Middle frontal gyrus (tissue), 1 donor: Measurements from ENCODE around the gene AMBRA1.

Source experiments
- DNase-seq: peaks from one replicate; pipeline ENCODE4 v3.0.0-alpha.2; 2015; ENCODE audit warnings: low spot score; ENCODE audit errors: extremely low spot score

AMBRA1 gene

DNA sequence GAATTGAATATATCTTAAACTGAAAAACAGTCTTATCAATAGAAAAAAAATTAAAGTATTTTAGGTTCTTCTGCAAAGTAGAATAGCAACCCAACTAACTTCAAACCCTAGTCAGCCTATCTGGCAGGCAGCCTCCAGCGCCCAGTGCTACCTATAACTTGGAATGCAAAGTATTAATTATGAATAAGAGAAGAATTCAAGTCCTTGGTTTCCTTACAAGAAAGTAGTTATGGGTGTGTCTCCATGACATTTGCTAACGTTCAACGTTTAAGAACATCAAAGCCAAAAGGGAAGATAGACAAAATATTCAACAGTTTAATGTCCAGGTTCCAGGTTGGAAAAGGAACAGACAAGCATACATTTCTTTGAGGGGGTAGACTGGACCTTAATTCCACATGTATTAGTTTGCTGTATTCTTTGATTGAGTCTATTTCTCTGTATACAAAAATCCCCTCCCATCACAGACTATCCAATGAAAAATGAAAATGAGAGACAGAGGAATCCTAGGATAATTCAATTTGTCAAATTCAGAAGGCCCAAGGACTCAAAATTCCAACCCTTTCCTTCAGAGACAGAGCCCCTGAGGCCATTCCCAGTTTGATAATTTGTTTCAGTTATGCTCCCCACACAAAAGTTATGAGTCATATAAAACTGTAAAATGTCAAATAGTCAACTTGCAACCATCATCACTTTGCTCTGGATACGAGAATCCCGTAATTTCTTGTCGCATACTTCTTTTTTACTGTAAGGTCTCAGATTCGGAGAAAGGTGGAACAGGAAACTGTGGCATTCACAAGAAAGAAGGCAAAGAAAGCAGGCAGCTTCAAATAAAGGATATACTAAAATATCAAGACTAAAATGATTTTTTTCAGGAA lies 118.5 kb downstream of the AMBRA1 start:
- no peak for DNase-seq

- no peak for DNase-seq
Observed at GRCh38 chr11:46472662-46472994, 121.2 kb downstream of the AMBRA1 start.

- no peak for DNase-seq
Observed at GRCh38 chr11:46471943-46472661, 121.7 kb downstream of the AMBRA1 start.

DNA sequence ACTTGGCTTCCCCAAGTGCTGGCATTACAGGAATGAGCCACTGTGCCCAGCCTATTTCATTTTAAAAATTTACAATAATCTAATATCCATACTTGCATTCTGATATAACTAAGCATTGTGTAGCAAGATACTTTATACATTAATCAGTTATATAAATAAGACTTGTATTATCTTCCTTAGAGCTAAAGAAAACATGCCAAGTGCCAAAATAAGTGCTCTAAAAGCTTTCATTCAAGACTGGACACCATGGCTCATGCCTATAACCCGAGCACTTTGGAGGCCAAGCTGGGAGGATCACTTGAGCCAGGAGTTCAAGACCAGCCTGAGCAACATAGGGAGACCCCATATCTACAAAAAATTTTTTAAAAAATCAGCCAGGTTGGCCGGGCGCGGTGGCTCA lies 123.9 kb downstream of the AMBRA1 start:
- DNase-seq: no peak

GRCh38 chr11:46465683-46466082 lies 128.1 kb downstream of the AMBRA1 start:
- no peak for DNase-seq

DNA sequence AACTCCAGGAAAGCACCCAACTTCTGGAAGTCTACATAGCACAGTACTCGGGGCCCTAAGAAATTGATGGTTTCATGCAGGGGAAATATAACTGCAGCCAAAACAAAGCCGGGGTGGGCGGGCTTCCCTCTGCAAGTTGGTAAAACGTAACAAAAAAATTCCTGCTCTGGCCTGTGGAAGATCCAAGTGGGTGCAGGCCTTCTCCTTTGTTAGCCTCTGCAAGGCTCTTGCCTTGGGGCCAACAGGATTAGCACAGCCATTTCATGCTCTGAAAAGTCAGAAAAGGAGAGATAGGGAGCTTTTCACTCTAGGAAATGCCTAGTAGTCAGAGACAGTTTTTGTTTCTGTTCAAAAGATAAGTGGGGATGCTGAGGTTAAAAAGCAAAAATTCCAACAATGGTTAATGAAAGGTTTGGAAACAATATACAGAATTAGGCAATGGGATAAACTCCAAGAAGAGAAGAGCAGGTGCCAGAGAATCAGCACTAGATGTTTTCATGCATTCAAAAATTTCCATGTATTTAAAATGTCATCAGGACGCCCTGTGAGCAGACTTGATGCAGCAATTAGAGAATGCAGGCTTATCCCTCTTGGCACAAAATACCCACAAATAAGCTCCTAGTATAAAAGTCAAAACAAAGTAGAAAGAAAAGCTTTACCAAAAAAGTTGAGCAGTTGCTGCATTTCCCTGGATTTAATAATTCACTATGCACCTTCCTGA lies 130.0 kb downstream of the AMBRA1 start:
- DNase-seq: no peak

GRCh38 chr11:46461461-46461927 lies 132.3 kb downstream of the AMBRA1 start:
- DNase-seq: no peak

DNA sequence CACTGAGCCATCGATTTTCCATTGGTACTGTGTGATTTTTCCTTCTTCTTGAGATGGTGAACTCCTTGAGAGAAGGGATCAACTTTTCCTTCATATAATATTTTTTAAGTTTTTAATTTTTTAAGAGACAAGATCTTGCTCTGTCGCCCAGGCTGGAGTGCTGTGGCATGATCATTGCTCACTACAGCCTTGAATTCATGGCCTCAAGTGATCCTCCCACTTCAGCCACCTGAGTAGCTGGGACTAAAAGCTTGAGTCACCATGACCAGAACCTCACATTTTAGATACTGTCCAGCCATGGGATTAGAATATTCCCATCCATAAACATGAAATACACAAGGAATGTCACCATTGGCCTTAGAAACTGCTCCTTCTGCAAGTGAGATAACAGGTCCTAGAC lies 135.3 kb downstream of the AMBRA1 start:
- no peak for DNase-seq

DNA sequence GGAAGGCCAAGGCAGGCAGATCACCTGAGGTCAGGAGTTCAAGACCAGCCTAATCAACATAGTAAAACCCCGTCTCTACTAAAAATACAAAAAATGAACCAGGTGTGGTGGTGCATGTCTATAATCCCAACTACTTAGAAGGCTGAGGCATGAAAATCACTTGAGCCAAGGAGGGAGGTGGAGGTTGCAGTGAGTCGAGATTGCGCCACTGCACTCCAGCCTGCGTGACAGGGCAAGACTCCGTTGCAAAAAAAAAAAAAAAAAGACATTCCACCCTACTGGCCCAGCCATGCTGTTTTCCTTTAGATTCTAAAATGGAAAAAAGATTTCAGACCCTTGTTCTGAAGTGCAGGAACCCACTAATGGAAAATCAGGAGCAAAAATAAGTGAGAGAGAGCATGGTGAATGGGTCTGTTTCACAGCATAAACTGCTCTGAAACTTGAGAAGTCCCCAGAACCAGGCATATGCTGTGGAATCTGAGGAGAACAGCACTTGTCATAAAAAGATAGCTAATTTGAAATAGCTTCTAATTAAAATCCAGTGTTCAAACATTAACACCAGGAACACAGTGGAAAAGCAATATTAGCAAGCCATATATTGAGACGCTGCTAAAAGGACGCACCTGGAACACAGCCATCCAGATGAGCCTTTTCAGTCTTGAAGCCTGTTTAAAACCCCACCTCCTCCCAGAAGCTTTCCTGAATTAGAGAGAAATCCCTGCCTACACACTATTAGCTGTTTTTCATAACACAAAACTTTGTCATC lies 136.0 kb downstream of the AMBRA1 start:
- no peak for DNase-seq

DNA sequence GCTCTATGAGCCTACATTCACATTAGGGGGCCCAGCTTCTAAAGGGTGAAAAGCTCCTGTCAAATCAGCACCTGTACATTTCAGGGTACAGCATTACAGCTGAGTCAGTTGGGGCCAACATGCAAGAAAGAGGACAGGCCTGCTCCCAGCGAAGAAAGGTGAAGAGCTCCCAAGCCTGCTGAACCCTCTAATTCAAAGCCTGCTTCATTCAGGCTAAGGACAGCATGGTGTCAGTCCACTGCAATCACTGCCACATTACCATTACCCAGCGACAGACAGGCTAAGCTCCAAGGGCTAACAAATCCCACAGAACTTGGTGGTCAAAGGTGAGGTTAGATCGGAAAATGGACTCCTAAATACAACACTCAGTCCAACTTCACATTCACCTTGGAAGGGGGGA lies 136.8 kb downstream of the AMBRA1 start:
- DNase-seq: no peak

- DNase-seq: no peak
Observed at GRCh38 chr11:46456269-46457001, 137.4 kb downstream of the AMBRA1 start.

GRCh38 chr11:46455834-46456233 lies 138.0 kb downstream of the AMBRA1 start:
- DNase-seq: no peak

GRCh38 chr11:46452918-46453517 lies 140.8 kb downstream of the AMBRA1 start:
- no peak for DNase-seq

DNA sequence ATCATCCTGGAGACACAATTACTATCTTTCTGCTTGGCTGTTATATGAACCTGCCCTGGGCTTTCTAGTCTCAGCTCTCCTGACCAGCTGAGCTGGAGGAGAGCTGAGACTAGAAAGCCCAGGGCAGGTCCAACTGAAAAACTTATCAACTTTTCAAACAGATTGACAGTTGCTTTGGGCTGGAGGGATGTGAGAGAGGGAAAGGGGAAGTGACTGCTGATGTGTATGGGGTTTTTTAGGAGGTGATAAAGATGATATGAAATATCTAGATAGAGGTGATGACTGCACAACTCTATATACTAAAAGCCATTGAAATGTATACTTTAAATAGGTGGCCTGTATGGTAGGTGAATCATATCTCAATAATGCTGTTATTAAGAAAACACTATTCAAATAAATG lies 142.1 kb downstream of the AMBRA1 start:
- DNase-seq: no peak

- DNase-seq: no peak
Observed at GRCh38 chr11:46450846-46451477, 142.9 kb downstream of the AMBRA1 start.

DNA sequence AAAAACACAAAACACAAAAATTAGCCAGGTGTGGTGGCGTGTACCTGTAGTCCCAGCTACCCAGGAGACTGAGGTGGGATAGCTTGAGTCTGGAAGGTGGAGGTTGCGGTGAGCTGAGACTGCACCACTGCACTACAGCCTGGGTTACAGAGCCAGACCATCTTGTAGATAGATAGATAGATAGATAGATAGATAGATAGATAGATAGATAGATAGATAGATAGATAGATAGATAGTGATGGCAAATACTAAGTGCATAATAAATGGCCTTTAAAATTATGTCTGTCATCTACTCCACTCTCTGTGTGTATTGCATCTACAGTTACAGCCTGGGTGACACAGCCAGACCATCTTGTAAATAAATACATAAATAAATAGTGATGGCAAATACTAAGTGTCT lies 146.3 kb downstream of the AMBRA1 start:
- no peak for DNase-seq

DNA sequence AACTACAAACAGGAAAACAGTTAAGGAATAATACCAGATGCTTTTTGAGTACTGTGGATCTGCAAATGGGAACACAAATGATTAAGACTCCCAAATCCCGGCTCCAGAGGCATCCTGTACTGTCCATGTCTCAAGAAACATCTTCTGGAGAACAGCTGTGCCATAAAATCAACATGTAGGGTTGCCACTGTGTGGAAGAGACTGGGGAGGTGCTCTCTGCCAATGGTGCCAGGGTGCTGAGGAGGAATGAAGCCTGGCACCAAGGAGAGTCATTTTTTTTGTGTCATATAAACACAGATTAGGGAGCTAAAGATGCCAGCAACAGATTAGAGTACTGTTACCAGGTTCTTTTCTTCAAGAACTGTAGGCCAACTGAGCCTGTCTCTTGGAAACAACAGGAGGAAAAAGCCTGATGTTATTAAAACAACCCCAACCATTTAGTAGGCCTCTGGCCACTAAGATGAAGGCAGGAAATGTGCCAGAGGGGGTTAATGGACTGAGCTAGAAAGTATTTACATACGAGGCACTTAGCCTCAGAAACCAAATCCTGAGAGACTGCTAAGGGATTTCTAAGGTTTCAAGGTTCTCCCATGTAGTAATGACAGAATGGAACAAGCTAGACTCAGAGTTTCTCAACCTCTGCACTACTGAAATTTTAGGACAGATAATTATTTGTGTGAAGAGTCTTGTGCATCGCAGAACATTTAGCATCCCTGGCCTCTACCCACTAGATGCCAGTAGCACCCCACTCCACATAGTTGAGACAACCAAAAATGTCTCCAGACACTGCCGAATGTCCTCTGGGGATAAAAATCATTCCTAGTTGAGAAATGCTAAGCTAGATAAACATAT lies 147.7 kb downstream of the AMBRA1 start:
- no peak for DNase-seq

DNA sequence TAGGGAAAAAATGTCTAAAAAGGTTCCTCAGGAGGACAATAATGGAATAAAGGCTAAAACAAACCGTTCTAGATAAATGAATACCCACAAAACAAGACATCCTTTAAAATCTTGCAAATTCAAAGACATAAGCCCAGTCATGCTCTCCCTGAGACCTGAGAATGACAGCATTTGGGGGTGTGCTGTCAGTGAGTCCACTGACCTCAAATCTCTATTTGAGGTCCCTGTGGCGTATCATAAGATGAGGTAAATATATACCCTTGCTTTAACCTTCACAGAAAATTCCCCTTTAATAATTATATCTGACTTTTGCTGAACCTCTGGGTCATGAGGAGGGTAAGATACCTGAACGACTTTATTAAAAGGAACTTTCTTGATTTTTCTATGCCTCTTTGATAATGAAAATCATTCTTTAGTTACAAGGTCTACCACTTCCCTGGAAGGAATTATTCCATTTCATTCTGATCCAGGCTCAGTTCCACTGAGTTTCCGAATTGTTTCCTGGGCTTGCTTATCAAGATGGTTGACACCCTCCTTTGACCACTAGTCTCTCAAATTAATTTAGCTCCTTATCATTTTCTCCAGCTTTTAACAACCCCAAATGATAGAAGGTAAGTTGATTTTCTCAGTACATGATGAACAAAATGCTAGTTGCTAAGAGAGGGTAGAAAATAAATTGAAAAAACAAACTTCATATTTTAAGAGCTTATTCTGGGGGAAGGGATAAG lies 148.5 kb downstream of the AMBRA1 start:
- no peak for DNase-seq
